ENCODE data around the gene FAM98C. TPM values are rescaled to one million over a fixed set of nuclear protein-coding genes. Genes with fewer than 3 reads are reported as not detected.

FAM98C gene
- total RNA-seq, 1 experiment from 2014 or later, result 10.2 TPM

- no peak for TF ChIP-seq ATF2 (CRISPR knock-in tag; IDR thresholded peaks at IDR 0.05; ENCODE audit: borderline replicate concordance, low read depth)
- TF ChIP-seq NR2C2 (CRISPR knock-in tag; IDR thresholded peaks at IDR 0.05), result no peak
- no peak for TF ChIP-seq USF2 (CRISPR knock-in tag; IDR thresholded peaks at IDR 0.05)
- TF ChIP-seq E2F4 (CRISPR knock-in tag; IDR thresholded peaks at IDR 0.05; ENCODE audit: borderline replicate concordance, low read depth), result no peak
- TF ChIP-seq USF1 (CRISPR knock-in tag; IDR thresholded peaks at IDR 0.05), result no peak
- TF ChIP-seq TEAD1 (CRISPR knock-in tag; IDR thresholded peaks at IDR 0.05), result no peak
Observed at GRCh38 chr19:38399537-38399936, 3.4 kb upstream of the FAM98C start (continued).

GRCh38 chr19:38400361-38400760 is 2.5 kb upstream of the FAM98C start:
- no peak overlapping the region for H3K27ac Mint-ChIP-seq
- no peaks in the 10 kb centered on the region for H3K4me1 Mint-ChIP-seq
- TF ChIP-seq USF2 (CRISPR knock-in tag; IDR thresholded peaks at IDR 0.05), result 0 out of 2 replicates have a peak, but pooled peaks have one; percentile 29
- TF ChIP-seq ZNF532 (CRISPR knock-in tag; IDR thresholded peaks at IDR 0.05; ENCODE audit: borderline replicate concordance), result no peak
- CTCF ChIA-PET, result interaction anchor here (0.6 to 1.1 kb wide), 2 partner anchors 78 to 160 kb away, joined by 3 to 6 read pairs; no protein-coding TSS in a partner anchor
- DNase-seq (ENCODE audit: low spot score) (no peak), ATAC-seq (no peak)
- no peak overlapping the region for H3K4me3 Mint-ChIP-seq
- H3K36me3 Mint-ChIP-seq, result peaks cover 6% of the 10 kb centered on the region; the same call in 1 of the 2 replicates
- POLR2A ChIA-PET, result no interaction called here
- H3K9me3 Mint-ChIP-seq, result no peaks in the 10 kb centered on the region
- peaks cover 80% of the 10 kb centered on the region for H3K27me3 Mint-ChIP-seq (ENCODE audit: low read depth)

GRCh38 chr19:38401148-38401547 is 1.7 kb upstream of the FAM98C start:
- ChIA-PET CTCF (no interaction called here), POLR2A (no interaction called here)
- no peaks in the 10 kb centered on the region for H3K4me1 Mint-ChIP-seq
- no peak overlapping the region for H3K27ac Mint-ChIP-seq
- no peak overlapping the region for H3K4me3 Mint-ChIP-seq
- peaks cover 6% of the 10 kb centered on the region; the same call in 1 of the 2 replicates for H3K36me3 Mint-ChIP-seq
- peaks cover 78% of the 10 kb centered on the region for H3K27me3 Mint-ChIP-seq (ENCODE audit: low read depth)
- DNase-seq (ENCODE audit: low spot score) (no peak), ATAC-seq (no peak)
- no peaks in the 10 kb centered on the region for H3K9me3 Mint-ChIP-seq
- no peak for TF ChIP-seq ZNF232 (CRISPR knock-in tag; IDR thresholded peaks at IDR 0.05)
- TF ChIP-seq ERG (CRISPR knock-in tag; IDR thresholded peaks at IDR 0.05), result no peak
- no peak for TF ChIP-seq SOX15 (CRISPR knock-in tag; IDR thresholded peaks at IDR 0.05)
- no peak for TF ChIP-seq PRDM15 (CRISPR knock-in tag; IDR thresholded peaks at IDR 0.05)
- TF ChIP-seq ZNF423 (CRISPR knock-in tag; IDR thresholded peaks at IDR 0.05), result no peak
- TF ChIP-seq CDX4 (CRISPR knock-in tag; IDR thresholded peaks at IDR 0.05; ENCODE audit: borderline replicate concordance), result no peak
- no peak for TF ChIP-seq E2F1 (CRISPR knock-in tag; IDR thresholded peaks at IDR 0.05)
- TF ChIP-seq ZBTB21 (CRISPR knock-in tag; IDR thresholded peaks at IDR 0.05; ENCODE audit: borderline replicate concordance), result no peak

Measured in WTC11 (cell line).